ENCODE measurements around the gene ADAP1. TPM values are rescaled to one million over a fixed set of nuclear protein-coding genes. Genes with fewer than 3 reads are reported as not detected.

The ADAP1 gene
- total and polyA plus RNA-seq, 2 of the 8 experiments (the other 6 are each of a cell fraction or from before 2014, with no cell fraction given) = 5.8 to 6.1 TPM

DNA sequence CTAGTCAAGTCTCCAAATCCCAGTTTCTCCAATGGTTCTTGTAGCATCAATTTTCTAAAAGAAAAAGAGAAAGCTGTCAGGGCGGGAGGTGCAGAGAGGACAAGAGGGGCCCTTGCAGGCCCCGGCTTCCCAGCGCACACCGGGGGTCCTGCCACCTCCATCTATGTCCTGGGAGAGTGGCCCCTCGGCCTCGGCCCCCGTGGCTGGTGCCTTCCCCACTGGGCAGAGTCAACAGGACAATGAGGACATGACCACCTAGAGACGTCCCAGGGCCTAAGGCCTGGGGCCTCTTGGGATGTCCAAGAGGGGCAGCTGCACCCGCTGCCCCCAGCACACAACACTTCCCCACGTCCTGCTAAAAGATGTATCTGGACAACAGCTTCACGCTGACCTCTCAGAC is 14.9 kb upstream of the ADAP1 start (continued):
- no peak for TF ChIP-seq RBBP5 (IDR thresholded peaks at IDR 0.05; ENCODE audit: borderline replicate concordance, low read depth, low read length)
- TF ChIP-seq USF2 (IDR thresholded peaks at IDR 0.05; ENCODE audit: low read length) = no peak
- TF ChIP-seq ZNF274 (IDR thresholded peaks at IDR 0.05; ENCODE audit: borderline replicate concordance, extremely low read depth, low read length) = no peak
- TF ChIP-seq TCF12 (IDR thresholded peaks at IDR 0.05; ENCODE audit: low read depth, low read length) = no peak
- TF ChIP-seq TEAD4 (IDR thresholded peaks at IDR 0.05; ENCODE audit: low read depth, low read length) = no peak
- no peak for TF ChIP-seq KDM4A (IDR thresholded peaks at IDR 0.05; ENCODE audit: low read depth, low read length, severe bottlenecking)
- TF ChIP-seq SP1 (IDR thresholded peaks at IDR 0.05; ENCODE audit: low read depth, low read length) = no peak
